Caki2 (cell line): ENCODE data around the gene DCAF7. TPM values are rescaled to one million over a fixed set of nuclear protein-coding genes. Genes with fewer than 3 reads are reported as not detected.

Experiments
- DNase-seq: peaks from one replicate; pipeline ENCODE4 v3.0.0-alpha.2; 2015; ENCODE audit warnings: low read depth
- in situ Hi-C: cut with HindIII; loops from 2 replicates; pipeline ENCODE4 v1.10.0; 2016; ENCODE audit warnings: low sequenced_read_pairs, low pct_unique_long_range_greater_than_20kb, mixed read lengths
- total RNA-seq: library from RNA; depleted of rRNA; stranded (reverse); fragments of >200 nt; shearing (Covaris generic); gene quantifications from 2 replicates; pipeline ENCODE4 v1.2.3, GENCODE V29; 2014; ENCODE audit warnings: low replicate concordance

Gene DCAF7
- total RNA-seq, 1 experiment from 2014 or later, result 9.8 TPM

- in situ Hi-C loops, result no loop called here
- no peak for DNase-seq
These were observed 11.3 kb upstream of the DCAF7 start for GRCh38 chr17:63538693-63539595.

GRCh38 chr17:63540590-63540989 is 9.7 kb upstream of the DCAF7 start:
- no peak for DNase-seq
- in situ Hi-C loops, result no loop called here

DNA sequence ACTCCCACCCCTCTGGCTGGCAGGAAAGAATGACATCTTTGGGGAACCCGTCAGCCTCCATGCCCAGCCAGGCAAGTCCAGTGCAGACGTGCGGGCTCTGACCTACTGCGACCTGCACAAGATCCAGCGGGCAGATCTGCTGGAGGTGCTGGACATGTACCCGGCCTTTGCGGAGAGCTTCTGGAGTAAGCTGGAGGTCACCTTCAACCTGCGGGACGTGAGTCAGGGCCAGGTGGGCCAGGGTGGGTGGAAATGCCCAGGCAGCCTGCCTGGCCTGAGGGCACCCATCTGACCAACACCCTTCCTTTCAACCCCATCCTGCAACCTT is 8.1 kb upstream of the DCAF7 start:
- DNase-seq, result no peak
- in situ Hi-C loops, result no loop called here

DNA sequence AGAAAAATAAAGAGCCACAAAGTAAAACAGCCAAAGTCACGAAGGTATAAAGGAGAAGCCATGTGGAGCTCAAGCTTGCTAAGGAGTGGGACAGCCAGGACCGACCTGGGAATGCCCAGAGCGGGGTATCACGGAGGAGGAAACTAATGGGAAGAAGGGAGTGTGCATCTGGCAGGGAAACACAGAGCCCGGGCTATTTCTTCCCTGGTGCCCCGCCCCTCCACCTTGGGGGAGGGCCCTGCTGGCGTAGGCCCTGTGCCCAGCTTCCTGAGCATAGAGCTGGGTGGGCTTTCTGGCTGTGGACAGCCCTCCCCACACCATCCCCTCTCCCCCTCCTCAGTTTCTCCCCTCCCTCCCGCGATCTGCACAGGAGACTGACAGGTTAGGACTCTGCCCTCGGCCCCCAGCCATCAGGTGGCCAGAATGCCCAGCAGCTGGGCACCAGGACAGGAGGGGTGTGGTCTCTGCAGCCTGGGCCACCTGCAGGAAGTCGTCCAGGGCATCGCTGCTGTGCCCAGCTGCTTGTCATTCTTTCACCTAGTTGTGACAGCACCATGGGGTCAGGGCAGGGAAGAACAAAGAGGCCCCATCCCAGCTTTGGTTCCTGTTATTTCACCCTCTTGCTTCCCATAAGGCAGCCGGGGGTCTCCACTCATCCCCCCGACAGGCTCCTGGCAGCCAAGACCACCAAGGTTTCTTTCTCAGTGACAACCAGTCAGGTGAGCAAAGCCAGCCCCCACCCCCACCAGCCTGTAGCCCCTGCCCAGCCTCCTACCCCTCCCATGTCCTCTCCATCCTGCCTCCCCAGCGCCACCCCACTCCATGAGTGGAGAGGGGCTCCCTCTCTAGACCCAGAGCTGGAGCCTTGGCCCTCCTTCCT is 7.1 kb upstream of the DCAF7 start:
- in situ Hi-C loops, result no loop called here

DNA sequence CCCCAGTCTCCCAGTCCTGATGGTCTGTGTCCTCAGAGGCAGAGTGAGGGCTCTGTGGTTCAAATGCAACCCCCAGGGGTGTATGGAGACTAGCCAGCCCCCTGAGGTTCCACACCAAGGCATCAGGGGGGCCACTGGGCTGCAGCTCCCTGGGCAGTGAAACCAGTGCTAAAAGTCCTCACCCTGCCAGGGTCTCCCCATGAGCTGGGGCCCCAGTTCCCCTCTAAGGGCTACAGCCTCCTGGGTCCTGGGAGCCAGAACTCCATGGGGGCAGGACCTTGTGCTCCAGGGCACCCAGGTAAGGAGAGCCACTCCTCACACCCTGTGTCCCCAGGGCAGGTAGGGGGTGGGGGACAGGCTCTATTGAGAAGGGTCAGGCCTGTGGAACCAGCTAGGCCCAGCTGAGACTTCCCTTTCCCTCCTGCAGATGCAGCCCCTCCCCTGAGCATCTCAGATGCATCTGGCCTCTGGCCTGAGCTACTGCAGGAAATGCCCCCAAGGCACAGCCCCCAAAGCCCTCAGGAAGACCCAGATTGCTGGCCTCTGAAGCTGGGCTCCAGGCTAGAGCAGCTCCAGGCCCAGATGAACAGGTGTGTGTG is 6.4 kb upstream of the DCAF7 start:
- in situ Hi-C loops, result no loop called here
- DNase-seq, result no peak

More for the DNA sequence above, 7.1 kb upstream of the DCAF7 start:
- no peak for DNase-seq

GRCh38 chr17:63544467-63545301 is 5.6 kb upstream of the DCAF7 start:
- in situ Hi-C loops, result no loop called here
- DNase-seq, result no peak

DNA sequence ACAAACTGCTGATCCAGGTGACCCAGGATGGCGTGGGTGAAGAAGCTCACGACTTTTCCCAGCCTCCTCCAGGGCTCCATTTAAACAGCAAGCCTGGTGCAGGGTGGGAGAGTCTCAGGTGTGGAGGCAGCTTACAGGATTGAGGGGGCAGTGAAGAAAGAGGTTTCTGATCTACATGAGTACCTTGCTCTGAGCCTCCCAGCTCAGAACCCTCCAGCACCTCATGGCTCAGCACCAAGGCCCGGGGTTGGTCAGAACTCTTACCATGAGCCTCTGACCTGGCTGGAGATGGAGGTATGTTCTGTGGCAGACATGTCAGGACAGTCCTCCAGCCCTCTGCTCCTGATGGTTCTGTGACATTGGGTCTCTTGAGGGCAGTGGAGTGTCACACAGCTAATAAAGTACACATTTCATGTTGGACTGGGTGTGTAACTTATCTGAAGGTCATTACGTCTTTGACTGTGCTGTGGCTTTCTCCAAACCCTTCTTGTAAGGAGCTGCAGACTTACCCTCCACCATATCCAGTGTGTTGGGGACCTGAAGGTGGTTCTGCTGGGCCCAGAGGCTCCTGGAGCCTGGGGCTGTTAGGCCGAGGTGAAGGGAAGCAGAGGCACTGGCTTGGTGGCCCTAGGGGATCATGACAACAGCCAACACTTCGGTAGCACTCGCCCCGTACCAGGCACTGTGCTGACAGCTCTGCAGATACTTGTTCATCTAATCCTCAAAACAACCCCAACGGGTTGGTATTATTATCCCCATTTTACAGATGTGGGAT is 3.8 kb upstream of the DCAF7 start:
- in situ Hi-C loops, result no loop called here
- DNase-seq, result no peak

GRCh38 chr17:63547083-63547523 is 3.2 kb upstream of the DCAF7 start:
- DNase-seq, result no peak

GRCh38 chr17:63549289-63549945 is 860 bp upstream of the DCAF7 start:
- DNase-seq, result no peak
- in situ Hi-C loops, result no loop called here

More at GRCh38 chr17:63547083-63547523, 3.2 kb upstream of the DCAF7 start:
- in situ Hi-C loops, result no loop called here

- in situ Hi-C loops, result no loop called here
- DNase-seq, result no peak
These were observed 751 bp downstream of the DCAF7 start for GRCh38 chr17:63550817-63551639.

DNA sequence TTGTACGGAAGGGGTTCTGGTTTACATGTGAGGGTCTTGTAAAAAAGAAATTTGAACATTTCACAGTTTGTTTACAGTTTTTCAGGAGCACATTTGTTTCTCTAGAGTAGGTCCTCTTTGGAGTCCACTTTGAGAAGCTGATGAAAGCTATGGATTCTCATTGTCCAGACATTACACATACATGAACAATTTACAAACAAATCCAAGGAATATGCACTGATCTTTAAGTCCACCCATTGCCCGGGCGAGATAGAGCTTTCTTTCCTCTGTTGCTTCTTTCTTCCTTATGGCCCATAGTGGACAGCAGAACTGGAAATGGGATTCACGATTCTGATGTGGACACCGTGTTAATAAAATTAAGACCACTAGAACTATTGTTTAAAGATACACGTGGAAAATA is 1.9 kb downstream of the DCAF7 start:
- in situ Hi-C loops, result no loop called here
- no peak for DNase-seq

DNA sequence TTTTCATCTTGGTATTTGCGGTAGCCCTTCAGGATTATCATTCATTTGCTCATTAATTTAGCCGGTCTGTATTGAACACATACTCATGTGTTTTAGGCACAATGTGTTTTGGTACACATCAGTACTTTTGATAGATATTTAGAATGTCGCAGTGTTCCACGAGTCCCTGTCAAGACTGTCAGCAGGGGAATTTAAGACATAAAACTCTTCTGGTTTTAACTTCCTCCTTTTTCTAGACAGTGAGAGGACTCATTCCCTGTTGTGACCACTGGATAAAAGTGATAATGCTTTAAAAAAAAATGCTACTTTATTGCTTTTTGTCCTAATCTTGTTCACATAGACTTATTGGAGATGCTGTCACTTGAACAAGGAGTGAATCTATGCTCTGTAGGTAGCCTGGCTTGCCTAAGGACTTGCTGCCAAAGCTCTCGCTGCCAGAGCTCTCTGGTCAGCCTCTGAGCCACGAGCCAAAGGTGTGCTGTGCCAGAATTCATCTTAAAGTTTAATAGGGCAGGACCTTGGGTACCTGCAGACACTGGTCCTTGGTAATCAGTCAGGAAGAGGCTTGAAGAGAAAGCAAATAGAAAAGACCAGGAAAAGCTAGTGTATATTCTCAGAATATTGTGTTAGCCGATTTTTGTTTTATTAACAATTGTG is 5.4 kb downstream of the DCAF7 start:
- in situ Hi-C loops, result no loop called here
- no peak for DNase-seq

- no peak for DNase-seq
- in situ Hi-C loops, result no loop called here
These were observed 7.1 kb downstream of the DCAF7 start for GRCh38 chr17:63557416-63557815.

DNA sequence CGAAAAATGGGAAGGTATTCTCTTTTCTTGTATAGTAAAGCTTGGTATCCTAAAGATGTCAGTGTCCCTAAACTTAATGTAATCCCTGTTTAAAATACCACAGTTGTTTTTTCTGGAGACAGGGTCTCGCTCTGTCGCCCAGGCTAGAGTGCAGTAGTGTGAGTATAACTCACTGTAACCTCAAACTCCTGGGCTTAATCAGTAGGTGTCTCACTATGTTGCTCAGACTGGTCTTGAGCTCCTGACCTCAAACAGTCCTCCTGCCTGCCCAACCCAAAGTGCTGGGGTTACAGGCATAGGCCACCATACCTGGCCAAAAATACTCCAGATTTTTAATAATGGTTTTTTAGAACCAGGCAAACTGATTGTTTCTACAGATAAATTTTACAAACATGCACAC is 8.2 kb downstream of the DCAF7 start:
- in situ Hi-C loops, result no loop called here
- no peak for DNase-seq

DNA sequence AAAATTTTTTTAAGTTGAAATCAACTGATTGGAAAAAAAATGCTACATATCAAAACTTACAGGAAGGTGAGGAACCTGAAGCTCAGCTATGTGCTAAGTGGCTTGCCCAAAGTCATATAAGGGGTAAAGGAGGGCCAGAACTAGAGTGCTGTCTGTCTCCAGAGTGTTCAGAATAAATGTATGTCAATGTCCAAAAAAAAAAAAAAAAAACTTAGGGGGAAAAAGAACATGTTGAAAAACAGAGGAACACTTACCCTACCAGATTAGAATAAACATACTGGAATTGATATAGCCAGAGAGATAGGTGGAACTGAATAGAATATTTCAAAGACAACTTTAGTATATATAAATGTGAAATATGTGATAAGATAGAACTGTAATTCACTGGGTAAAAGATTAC is 11.5 kb downstream of the DCAF7 start:
- DNase-seq, result no peak
- in situ Hi-C loops, result no loop called here

DNA sequence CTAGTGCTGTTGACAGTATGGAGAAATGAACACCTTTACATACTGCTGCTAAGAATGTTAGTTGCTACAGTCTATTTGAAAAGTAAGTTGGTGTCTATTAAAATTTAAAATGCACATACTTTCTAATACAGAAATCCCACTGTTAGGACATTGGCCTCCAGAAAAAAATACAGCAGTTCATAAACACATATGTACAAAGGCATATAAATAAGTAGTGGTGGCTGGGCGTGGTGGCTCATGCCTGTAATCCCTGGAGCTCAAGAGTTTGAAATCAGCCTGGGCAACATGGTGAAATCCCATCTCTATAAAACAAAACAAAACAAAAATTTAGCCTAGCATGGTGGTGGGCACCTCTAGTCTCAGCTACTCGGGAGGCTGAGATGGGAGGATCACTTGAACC is 13.1 kb downstream of the DCAF7 start:
- in situ Hi-C loops, result no loop called here
- DNase-seq, result no peak
